RWPE2 (cell line): ENCODE results near the gene RAPGEF4.

Experiments
- ATAC-seq: fragments of 200-7000 bp; cut with Tn5 transposase; 3 replicates; pipeline ENCODE4 v1.9.1; 2021; ENCODE audit warnings: low read depth
- DNase-seq: peaks from one replicate; pipeline ENCODE4 v3.0.0-alpha.2; 2020; ENCODE audit warnings: low spot score
- H3K27ac ChIP-seq: fragments of 450-650 bp; 2 replicates; pipeline ENCODE4 v1.5.1; 2017; ENCODE audit warnings: mild to moderate bottlenecking; ENCODE audit not compliant: poor library complexity, severe bottlenecking
- H3K27me3 ChIP-seq: fragments of 250-450 bp; sonication (Bioruptor Pico); 2 replicates; pipeline ENCODE4 v1.5.1; 2021; ENCODE audit warnings: mild to moderate bottlenecking, moderate library complexity; ENCODE audit not compliant: insufficient read depth, poor library complexity, severe bottlenecking
- H3K36me3 ChIP-seq: fragments of 250-450 bp; sonication (Bioruptor Pico); 2 replicates; pipeline ENCODE4 v1.5.1; 2020; ENCODE audit warnings: low read depth, mild to moderate bottlenecking, moderate library complexity
- H3K4me1 ChIP-seq: fragments of 250-450 bp; sonication (Bioruptor Pico); 2 replicates; pipeline ENCODE4 v1.5.1; 2021; ENCODE audit warnings: mild to moderate bottlenecking, moderate library complexity; ENCODE audit not compliant: insufficient read depth, poor library complexity, severe bottlenecking
- H3K4me3 ChIP-seq: fragments of 250-450 bp; sonication (Bioruptor Pico); 2 replicates; pipeline ENCODE4 v1.5.1; 2021; ENCODE audit warnings: mild to moderate bottlenecking, moderate library complexity; ENCODE audit not compliant: severe bottlenecking
- H3K9me3 ChIP-seq: fragments of 250-450 bp; sonication (Bioruptor Pico); 2 replicates; pipeline ENCODE4 v1.5.1; 2021; ENCODE audit warnings: mild to moderate bottlenecking, moderate library complexity; ENCODE audit not compliant: severe bottlenecking
- CTCF ChIP-seq: fragments of 450-650 bp; IDR thresholded peaks from one replicate; pipeline ENCODE4 v1.5.1; 2017; ENCODE audit warnings: mild to moderate bottlenecking, moderate library complexity; ENCODE audit not compliant: poor library complexity, severe bottlenecking

The RAPGEF4 gene

GRCh38 chr2:172894689-172895387 lies 159.2 kb downstream of the RAPGEF4 start:
- Histone ChIP-seq H3K36me3 (no peaks in the 10 kb centered on the region), H3K4me1 (no peaks in the 10 kb centered on the region), H3K4me3 (no peak overlapping the region), H3K9me3 (no peaks in the 10 kb centered on the region), H3K27me3 (no peaks in the 10 kb centered on the region), H3K27ac (no peak overlapping the region)
- no peak for TF ChIP-seq CTCF
- no peak for ATAC-seq
- no peak for DNase-seq

- no peak overlapping the region for H3K27ac ChIP-seq
- no peaks in the 10 kb centered on the region for H3K4me1 ChIP-seq
- H3K9me3 ChIP-seq: no peaks in the 10 kb centered on the region
- no peak for TF ChIP-seq CTCF
- ATAC-seq (no peak), DNase-seq (no peak)
- H3K27me3 ChIP-seq: no peaks in the 10 kb centered on the region
- no peak overlapping the region for H3K4me3 ChIP-seq
- no peaks in the 10 kb centered on the region for H3K36me3 ChIP-seq
These were observed 161.0 kb downstream of the RAPGEF4 start for GRCh38 chr2:172896661-172897081.

GRCh38 chr2:172900871-172901270 lies 165.2 kb downstream of the RAPGEF4 start:
- ATAC-seq: no peak
- H3K36me3 ChIP-seq: no peaks in the 10 kb centered on the region
- H3K9me3 ChIP-seq: no peaks in the 10 kb centered on the region
- H3K4me3 ChIP-seq: no peak overlapping the region
- no peaks in the 10 kb centered on the region for H3K4me1 ChIP-seq
- no peaks in the 10 kb centered on the region for H3K27me3 ChIP-seq
- DNase-seq: no peak
- no peak for TF ChIP-seq CTCF
- H3K27ac ChIP-seq: no peak overlapping the region

GRCh38 chr2:172901913-172902312 lies 166.3 kb downstream of the RAPGEF4 start:
- Histone ChIP-seq H3K27ac (no peak overlapping the region), H3K27me3 (no peaks in the 10 kb centered on the region), H3K4me3 (no peak overlapping the region), H3K4me1 (no peaks in the 10 kb centered on the region), H3K36me3 (no peaks in the 10 kb centered on the region), H3K9me3 (no peaks in the 10 kb centered on the region)
- TF ChIP-seq CTCF: no peak
- ATAC-seq (no peak), DNase-seq (no peak)

- Histone ChIP-seq H3K4me1 (no peaks in the 10 kb centered on the region), H3K4me3 (no peak overlapping the region), H3K27me3 (no peaks in the 10 kb centered on the region), H3K9me3 (no peaks in the 10 kb centered on the region), H3K36me3 (no peaks in the 10 kb centered on the region), H3K27ac (no peak overlapping the region)
- DNase-seq (no peak), ATAC-seq (no peak)
- TF ChIP-seq CTCF: no peak
These were observed 168.6 kb downstream of the RAPGEF4 start for GRCh38 chr2:172904236-172904635.
